ENCODE results near the gene USP16. TPM values are rescaled to one million over a fixed set of nuclear protein-coding genes. Genes with fewer than 3 reads are reported as not detected.

USP16 gene
- total RNA-seq, 1 experiment from 2014 or later = 24.1 TPM

GRCh38 chr21:29083306-29083705, 58.8 kb downstream of the USP16 start:
- H3K4me3 ChIP-seq (ENCODE audit: low read length) = no peak overlapping the region
- no peaks in the 10 kb centered on the region for H3K79me2 ChIP-seq (ENCODE audit: low read length)
- H2AFZ ChIP-seq (ENCODE audit: low read length) = no peak overlapping the region
- ATAC-seq = no peak
- no peak overlapping the region for H3K4me2 ChIP-seq (ENCODE audit: low read length)
- ChIA-PET CTCF (no interaction called here), POLR2A (ENCODE audit: unreplicated experiment) (no interaction called here)
- no peak overlapping the region for H3K27ac ChIP-seq (ENCODE audit: low read length)
- no peaks in the 10 kb centered on the region for H4K20me1 ChIP-seq (ENCODE audit: low read length)
- BruUV-seq (replicated peaks) = no TSS peak
- 0 out of 2 replicates have a peak, but pooled peaks cover 5% of the 10 kb centered on the region for H3K9me2 ChIP-seq (replicated peaks; ENCODE audit: low read length)
- no peak overlapping the region for H3K9ac ChIP-seq (ENCODE audit: low read length)
- H3K9me3 ChIP-seq (ENCODE audit: low read length) = no peaks in the 10 kb centered on the region
- H3K4me1 ChIP-seq (ENCODE audit: insufficient read depth, low read length) = peaks cover 11% of the 10 kb centered on the region
- TF ChIP-seq CTCF (conservative IDR thresholded peaks at IDR 0.05; ENCODE audit: low read depth, low read length) (no peak), EZH2phosphoT487 (IDR thresholded peaks at IDR 0.05; ENCODE audit: borderline replicate concordance, low read length) (no peak), EZH2 (IDR thresholded peaks at IDR 0.05; ENCODE audit: low read length, unreplicated experiment) (no peak)
- H3K27me3 ChIP-seq (ENCODE audit: low read length) = no peaks in the 10 kb centered on the region
- no peaks in the 10 kb centered on the region for H3K36me3 ChIP-seq (ENCODE audit: low read depth, low read length)
- intact Hi-C loops (cut with micrococcal nuclease) = loop anchor here (10.0 kb wide), 1 partner anchor 2001 kb away; no protein-coding TSS in a partner anchor
- no peak for DNase-seq
- H3F3A ChIP-seq (ENCODE audit: low read length, unreplicated experiment) = no peaks in the 10 kb centered on the region

GRCh38 chr21:29084372-29084771, 59.9 kb downstream of the USP16 start:
- Histone ChIP-seq H3K4me2 (ENCODE audit: low read length) (no peak overlapping the region), H3K27me3 (ENCODE audit: low read length) (no peaks in the 10 kb centered on the region), H3K36me3 (ENCODE audit: low read depth, low read length) (no peaks in the 10 kb centered on the region), H3K9ac (ENCODE audit: low read length) (no peak overlapping the region), H3K4me3 (ENCODE audit: low read length) (no peak overlapping the region), H3K9me2 (replicated peaks; ENCODE audit: low read length) (no peaks in the 10 kb centered on the region), H3F3A (ENCODE audit: low read length, unreplicated experiment) (no peaks in the 10 kb centered on the region), H3K79me2 (ENCODE audit: low read length) (no peaks in the 10 kb centered on the region), H4K20me1 (ENCODE audit: low read length) (no peaks in the 10 kb centered on the region), H2AFZ (ENCODE audit: low read length) (no peak overlapping the region), H3K27ac (ENCODE audit: low read length) (no peak overlapping the region), H3K9me3 (ENCODE audit: low read length) (no peaks in the 10 kb centered on the region), H3K4me1 (ENCODE audit: insufficient read depth, low read length) (peaks cover 5% of the 10 kb centered on the region; the same call in 1 of the 2 replicates)
- ATAC-seq (no peak), DNase-seq (no peak)
- TF ChIP-seq EZH2phosphoT487 (IDR thresholded peaks at IDR 0.05; ENCODE audit: borderline replicate concordance, low read length) (no peak), EZH2 (IDR thresholded peaks at IDR 0.05; ENCODE audit: low read length, unreplicated experiment) (no peak), CTCF (conservative IDR thresholded peaks at IDR 0.05; ENCODE audit: low read depth, low read length) (no peak)
- ChIA-PET POLR2A (ENCODE audit: unreplicated experiment) (no interaction called here), CTCF (no interaction called here)
- BruUV-seq (replicated peaks) = no TSS peak
- intact Hi-C loops (cut with micrococcal nuclease) = loop anchor here (10.0 kb wide), 1 partner anchor 2000 kb away; no protein-coding TSS in a partner anchor

- Histone ChIP-seq H3F3A (ENCODE audit: low read length, unreplicated experiment) (no peaks in the 10 kb centered on the region), H3K27ac (ENCODE audit: low read length) (no peak overlapping the region), H3K9me3 (ENCODE audit: low read length) (no peaks in the 10 kb centered on the region), H3K4me1 (ENCODE audit: insufficient read depth, low read length) (peaks cover 5% of the 10 kb centered on the region), H4K20me1 (ENCODE audit: low read length) (no peaks in the 10 kb centered on the region), H3K27me3 (ENCODE audit: low read length) (no peaks in the 10 kb centered on the region), H3K79me2 (ENCODE audit: low read length) (no peaks in the 10 kb centered on the region), H3K9ac (ENCODE audit: low read length) (no peak overlapping the region), H3K36me3 (ENCODE audit: low read depth, low read length) (no peaks in the 10 kb centered on the region), H3K4me2 (ENCODE audit: low read length) (no peak overlapping the region), H2AFZ (ENCODE audit: low read length) (no peak overlapping the region), H3K9me2 (replicated peaks; ENCODE audit: low read length) (no peaks in the 10 kb centered on the region), H3K4me3 (ENCODE audit: low read length) (no peak overlapping the region)
- no peak for DNase-seq
- TF ChIP-seq EZH2 (IDR thresholded peaks at IDR 0.05; ENCODE audit: low read length, unreplicated experiment) = no peak
- no peak for TF ChIP-seq CTCF (conservative IDR thresholded peaks at IDR 0.05; ENCODE audit: low read depth, low read length)
- no peak for TF ChIP-seq EZH2phosphoT487 (IDR thresholded peaks at IDR 0.05; ENCODE audit: borderline replicate concordance, low read length)
- BruUV-seq (replicated peaks) = no TSS peak
- no peak for ATAC-seq
- ChIA-PET CTCF (no interaction called here), POLR2A (ENCODE audit: unreplicated experiment) (no interaction called here)
- intact Hi-C loops (cut with micrococcal nuclease) = loop anchor here (10.0 kb wide), 1 partner anchor 2000 kb away; no protein-coding TSS in a partner anchor
These were observed 60.8 kb downstream of the USP16 start for GRCh38 chr21:29085106-29085752.
